Tibial artery (tissue), 4 donors: ENCODE measurements around the gene ERO1A.

Source experiments
- DNase-seq, 2 donors: peaks; one replicate each; pipeline ENCODE4 v3.0.0-alpha.2; 2019
- H3K27ac ChIP-seq, 2 donors: fragments of 200-600 bp; sonication (generic) in 1 of 2; 1 replicate in 1 of 2; 2 replicates in 1 of 2; pipeline ENCODE4 v1.5.1; 2018 to 2019; ENCODE audit warnings: mild to moderate bottlenecking in 1 of 2
- H3K27me3 ChIP-seq, 2 donors: fragments of 200-600 bp; sonication (generic) in 1 of 2; one replicate each; pipeline versions ENCODE4 v1.5.1 to v1.6.0; 2016 to 2019
- H3K36me3 ChIP-seq, 3 donors: fragments of 200-600 bp; sonication (generic) in 2 of 3; one replicate each; pipeline ENCODE4 v1.5.1; 2016 to 2019; ENCODE audit warnings: mild to moderate bottlenecking in 2 of 3
- H3K4me1 ChIP-seq, 4 donors: fragments of 200-600 bp; sonication (generic) in 2 of 4; 1 replicate in 3 of 4; 2 replicates in 1 of 4; pipeline ENCODE4 v1.5.1; 2016 to 2019
- H3K4me3 ChIP-seq, 2 donors: fragments of 200-600 bp; sonication (generic) in 1 of 2; 1 replicate in 1 of 2; 2 replicates in 1 of 2; pipeline ENCODE4 v1.5.1; 2018 to 2019; ENCODE audit warnings: mild to moderate bottlenecking in 2 of 2
- H3K9me3 ChIP-seq, 3 donors: fragments of 200-600 bp; sonication (generic) in 1 of 3; one replicate each; pipeline ENCODE4 v1.5.1; 2016 to 2019
- intact Hi-C: fragments of 100-400 bp; cut with DNase I; formaldehyde crosslinking; loops from one replicate; pipeline ENCODE4 v1.15.0; 2023; ENCODE audit warnings: low total_unique reads
- TF ChIP-seq, protein P1 (sequence below), 2 experiments: fragments of 200-600 bp in 1 of 2; fragments of 450-650 bp in 1 of 2; IDR thresholded peaks; one replicate each; pipeline ENCODE4 v1.5.1; 2017 to 2019; ENCODE audit warnings: antibody characterized with exemption in 2 of 2, mild to moderate bottlenecking in 1 of 2, moderate library complexity in 1 of 2

ERO1A gene

GRCh38 chr14:52641745-52642144, 53.6 kb downstream of the ERO1A start:
- Histone ChIP-seq H3K36me3 (peaks cover 22 to 50% (median 48%) of the 10 kb centered on the region in 3 donors), H3K4me1 (no peaks in the 10 kb centered on the region), H3K4me3 (no peak overlapping the region), H3K9me3 (no peaks in the 10 kb centered on the region), H3K27me3 (no peaks in the 10 kb centered on the region), H3K27ac (no peak overlapping the region)
- TF ChIP-seq, protein P1, sequence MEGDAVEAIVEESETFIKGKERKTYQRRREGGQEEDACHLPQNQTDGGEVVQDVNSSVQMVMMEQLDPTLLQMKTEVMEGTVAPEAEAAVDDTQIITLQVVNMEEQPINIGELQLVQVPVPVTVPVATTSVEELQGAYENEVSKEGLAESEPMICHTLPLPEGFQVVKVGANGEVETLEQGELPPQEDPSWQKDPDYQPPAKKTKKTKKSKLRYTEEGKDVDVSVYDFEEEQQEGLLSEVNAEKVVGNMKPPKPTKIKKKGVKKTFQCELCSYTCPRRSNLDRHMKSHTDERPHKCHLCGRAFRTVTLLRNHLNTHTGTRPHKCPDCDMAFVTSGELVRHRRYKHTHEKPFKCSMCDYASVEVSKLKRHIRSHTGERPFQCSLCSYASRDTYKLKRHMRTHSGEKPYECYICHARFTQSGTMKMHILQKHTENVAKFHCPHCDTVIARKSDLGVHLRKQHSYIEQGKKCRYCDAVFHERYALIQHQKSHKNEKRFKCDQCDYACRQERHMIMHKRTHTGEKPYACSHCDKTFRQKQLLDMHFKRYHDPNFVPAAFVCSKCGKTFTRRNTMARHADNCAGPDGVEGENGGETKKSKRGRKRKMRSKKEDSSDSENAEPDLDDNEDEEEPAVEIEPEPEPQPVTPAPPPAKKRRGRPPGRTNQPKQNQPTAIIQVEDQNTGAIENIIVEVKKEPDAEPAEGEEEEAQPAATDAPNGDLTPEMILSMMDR (IDR thresholded peaks at IDR 0.05), result no peak
- intact Hi-C loops, result no loop called here
- DNase-seq, result no peak

GRCh38 chr14:52640137-52640536, 55.2 kb downstream of the ERO1A start:
- Histone ChIP-seq H3K9me3 (no peaks in the 10 kb centered on the region), H3K27me3 (no peaks in the 10 kb centered on the region), H3K27ac (no peak overlapping the region), H3K4me1 (no peaks in the 10 kb centered on the region), H3K4me3 (no peak overlapping the region), H3K36me3 (peaks cover 22 to 39% (median 37%) of the 10 kb centered on the region in 3 donors)
- TF ChIP-seq, protein P1 (IDR thresholded peaks at IDR 0.05), result no peak
- no peak for DNase-seq
- intact Hi-C loops, result no loop called here

- Histone ChIP-seq H3K4me1 (no peaks in the 10 kb centered on the region), H3K4me3 (no peak overlapping the region), H3K27ac (no peak overlapping the region), H3K36me3 (no peaks in the 10 kb centered on the region), H3K27me3 (no peaks in the 10 kb centered on the region), H3K9me3 (no peaks in the 10 kb centered on the region)
- DNase-seq, result no peak
- intact Hi-C loops, result no loop called here
- TF ChIP-seq, protein P1 (IDR thresholded peaks at IDR 0.05), result no peak
These were observed 75.7 kb downstream of the ERO1A start for GRCh38 chr14:52619687-52620086.

DNA sequence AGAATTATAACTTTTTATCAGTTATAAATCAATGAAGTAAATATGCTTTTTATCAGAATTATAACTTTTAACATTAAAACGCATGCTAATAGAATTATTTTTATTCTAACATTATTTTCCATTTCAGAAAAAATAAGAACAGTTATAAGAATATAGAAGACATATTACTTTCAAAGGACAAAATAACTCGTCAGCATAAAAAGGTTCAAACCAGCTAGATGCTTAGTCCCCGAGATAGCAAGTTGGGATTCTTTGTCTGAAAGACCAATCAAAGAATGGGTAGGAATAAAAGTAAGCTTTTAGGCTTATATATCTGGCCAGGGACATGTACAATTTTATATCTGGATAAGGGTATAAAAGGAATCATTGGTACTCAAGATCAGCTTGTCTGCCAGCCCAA, 76.8 kb downstream of the ERO1A start:
- Histone ChIP-seq H3K4me3 (no peak overlapping the region), H3K27ac (no peak overlapping the region), H3K9me3 (no peaks in the 10 kb centered on the region), H3K27me3 (no peaks in the 10 kb centered on the region), H3K36me3 (no peaks in the 10 kb centered on the region), H3K4me1 (no peaks in the 10 kb centered on the region)
- intact Hi-C loops, result no loop called here
- no peak for DNase-seq
- TF ChIP-seq, protein P1 (IDR thresholded peaks at IDR 0.05), result no peak

DNA sequence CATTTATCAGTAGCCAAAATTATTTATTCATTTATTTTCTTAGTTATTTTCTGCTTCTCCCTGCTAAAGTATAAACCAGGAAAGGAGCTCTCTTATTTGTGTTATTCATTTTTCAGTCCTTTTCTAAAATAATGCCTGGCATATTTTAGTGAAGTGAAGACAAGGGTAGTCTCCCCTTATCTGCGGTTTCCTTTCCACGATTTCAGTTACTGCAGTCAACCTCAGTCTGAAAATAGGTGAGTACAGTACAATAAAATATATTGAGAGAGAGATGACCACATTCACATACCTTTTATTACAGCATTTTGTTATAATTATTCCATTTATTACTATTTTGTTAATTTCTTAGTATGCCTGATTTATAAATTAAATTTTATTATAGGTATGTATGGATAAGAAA, 85.2 kb downstream of the ERO1A start:
- Histone ChIP-seq H3K4me3 (no peak overlapping the region), H3K36me3 (no peaks in the 10 kb centered on the region), H3K9me3 (no peaks in the 10 kb centered on the region), H3K4me1 (no peaks in the 10 kb centered on the region), H3K27me3 (no peaks in the 10 kb centered on the region), H3K27ac (no peak overlapping the region)
- intact Hi-C loops, result no loop called here
- TF ChIP-seq, protein P1 (IDR thresholded peaks at IDR 0.05), result no peak
- DNase-seq, result no peak

DNA sequence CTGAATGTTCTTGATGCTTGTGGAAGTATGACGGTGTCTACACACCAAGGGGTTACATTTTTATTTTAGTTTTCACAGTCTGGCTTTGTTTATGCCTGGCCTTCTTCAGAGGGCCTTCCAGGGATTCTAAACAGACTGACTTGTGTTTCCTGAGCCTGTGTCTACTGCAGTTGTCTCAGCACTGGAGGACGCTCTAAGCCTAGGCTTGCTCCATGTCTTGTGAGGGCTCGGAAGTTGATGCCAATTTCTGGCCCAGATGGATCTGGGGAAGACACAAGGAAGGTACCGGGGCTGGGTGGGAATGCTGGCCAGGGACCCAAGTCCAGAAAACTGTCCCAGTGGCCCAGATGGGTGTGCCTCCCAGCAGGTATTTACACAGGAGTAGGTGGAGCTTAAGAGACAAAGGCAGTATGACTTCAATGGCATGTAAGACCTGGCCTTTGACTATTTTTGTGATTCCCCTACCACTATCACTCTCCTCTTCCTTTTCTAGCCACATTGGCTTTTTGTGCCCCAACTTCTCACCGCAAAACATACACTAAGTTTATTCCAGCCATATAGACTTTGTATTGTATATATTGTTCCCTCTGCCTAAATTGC, 85.8 kb downstream of the ERO1A start:
- Histone ChIP-seq H3K9me3 (peaks cover 0 to under 1% (median 0%) of the 10 kb centered on the region in 3 donors), H3K4me3 (no peak overlapping the region), H3K27me3 (no peaks in the 10 kb centered on the region), H3K4me1 (no peaks in the 10 kb centered on the region), H3K27ac (no peak overlapping the region), H3K36me3 (no peaks in the 10 kb centered on the region)
- TF ChIP-seq, protein P1 (IDR thresholded peaks at IDR 0.05), result no peak
- no peak for DNase-seq
- intact Hi-C loops, result no loop called here
